T-helper 1 cell treated with Interleukin-12 subunit alpha and Interleukin-12 subunit beta and Interleukin-4 antibody, amounts not matched to agents 30 μg/mL and 1 μg/mL, for 36 hours (primary cell): ENCODE results near the gene CTPS2.

ENCODE experiments used
- H3K27ac Mint-ChIP-seq: one replicate; pipeline ENCODE4 v1.8.0; 2021; ENCODE audit warnings: mild to moderate bottlenecking, mixed read lengths
- H3K27me3 Mint-ChIP-seq: one replicate; pipeline ENCODE4 v1.8.0; 2021; ENCODE audit warnings: low read depth, mixed read lengths
- H3K36me3 Mint-ChIP-seq: one replicate; pipeline ENCODE4 v1.8.0; 2021; ENCODE audit warnings: low read depth, mixed read lengths
- H3K4me1 Mint-ChIP-seq: one replicate; pipeline ENCODE4 v1.8.0; 2021; ENCODE audit warnings: low read depth, mixed read lengths
- H3K4me3 Mint-ChIP-seq: one replicate; pipeline ENCODE4 v1.8.0; 2021; ENCODE audit warnings: mild to moderate bottlenecking, moderate library complexity, mixed read lengths
- H3K9me3 Mint-ChIP-seq: one replicate; pipeline ENCODE4 v1.8.0; 2021; ENCODE audit warnings: mixed read lengths

CTPS2 gene

GRCh38 chrX:16696956-16697355 is 15.5 kb downstream of the CTPS2 start:
- no peak overlapping the region for H3K4me3 Mint-ChIP-seq
- no peaks in the 10 kb centered on the region for H3K9me3 Mint-ChIP-seq
- H3K27me3 Mint-ChIP-seq: no peaks in the 10 kb centered on the region
- H3K4me1 Mint-ChIP-seq: no peaks in the 10 kb centered on the region
- H3K36me3 Mint-ChIP-seq: peaks cover 2% of the 10 kb centered on the region
- no peak overlapping the region for H3K27ac Mint-ChIP-seq

GRCh38 chrX:16695079-16695676 is 17.3 kb downstream of the CTPS2 start:
- H3K4me1 Mint-ChIP-seq: no peaks in the 10 kb centered on the region
- H3K27me3 Mint-ChIP-seq: no peaks in the 10 kb centered on the region
- H3K36me3 Mint-ChIP-seq: peaks cover 2% of the 10 kb centered on the region
- no peak overlapping the region for H3K27ac Mint-ChIP-seq
- H3K9me3 Mint-ChIP-seq: no peaks in the 10 kb centered on the region
- H3K4me3 Mint-ChIP-seq: no peak overlapping the region

GRCh38 chrX:16687514-16687913 is 25.0 kb downstream of the CTPS2 start:
- Mint-ChIP-seq H3K27me3 (no peaks in the 10 kb centered on the region), H3K4me3 (no peak overlapping the region), H3K36me3 (peaks cover 1% of the 10 kb centered on the region), H3K9me3 (no peaks in the 10 kb centered on the region), H3K4me1 (no peaks in the 10 kb centered on the region), H3K27ac (no peak overlapping the region)

GRCh38 chrX:16683007-16683664 is 29.3 kb downstream of the CTPS2 start:
- Mint-ChIP-seq H3K36me3 (peaks cover 1% of the 10 kb centered on the region), H3K9me3 (no peaks in the 10 kb centered on the region), H3K27ac (no peak overlapping the region), H3K4me1 (no peaks in the 10 kb centered on the region), H3K4me3 (no peak overlapping the region), H3K27me3 (no peaks in the 10 kb centered on the region)

GRCh38 chrX:16678689-16679088 is 33.8 kb downstream of the CTPS2 start:
- Mint-ChIP-seq H3K4me3 (no peak overlapping the region), H3K4me1 (no peaks in the 10 kb centered on the region), H3K9me3 (no peaks in the 10 kb centered on the region), H3K27me3 (no peaks in the 10 kb centered on the region), H3K27ac (no peak overlapping the region), H3K36me3 (peaks cover 6% of the 10 kb centered on the region)

- Mint-ChIP-seq H3K27ac (no peak overlapping the region), H3K36me3 (peaks cover 2% of the 10 kb centered on the region), H3K27me3 (no peaks in the 10 kb centered on the region), H3K4me1 (no peaks in the 10 kb centered on the region), H3K4me3 (no peak overlapping the region), H3K9me3 (no peaks in the 10 kb centered on the region)
Measured at GRCh38 chrX:16671005-16671404, 41.5 kb downstream of the CTPS2 start.

- Mint-ChIP-seq H3K27me3 (no peaks in the 10 kb centered on the region), H3K9me3 (no peaks in the 10 kb centered on the region), H3K36me3 (peaks cover 2% of the 10 kb centered on the region), H3K4me1 (no peaks in the 10 kb centered on the region), H3K27ac (no peak overlapping the region), H3K4me3 (no peak overlapping the region)
Measured at GRCh38 chrX:16666541-16666940, 45.9 kb downstream of the CTPS2 start.

- no peaks in the 10 kb centered on the region for H3K4me1 Mint-ChIP-seq
- peaks cover 2% of the 10 kb centered on the region for H3K36me3 Mint-ChIP-seq
- H3K27me3 Mint-ChIP-seq: no peaks in the 10 kb centered on the region
- H3K27ac Mint-ChIP-seq: no peak overlapping the region
- no peaks in the 10 kb centered on the region for H3K9me3 Mint-ChIP-seq
- no peak overlapping the region for H3K4me3 Mint-ChIP-seq
Measured at GRCh38 chrX:16665089-16665488, 47.4 kb downstream of the CTPS2 start.

- Mint-ChIP-seq H3K27me3 (no peaks in the 10 kb centered on the region), H3K4me3 (no peak overlapping the region), H3K36me3 (peaks cover 2% of the 10 kb centered on the region), H3K27ac (no peak overlapping the region), H3K4me1 (no peaks in the 10 kb centered on the region), H3K9me3 (no peaks in the 10 kb centered on the region)
Measured at GRCh38 chrX:16664626-16665025, 47.8 kb downstream of the CTPS2 start.

GRCh38 chrX:16664074-16664473 is 48.4 kb downstream of the CTPS2 start:
- Mint-ChIP-seq H3K27me3 (no peaks in the 10 kb centered on the region), H3K36me3 (peaks cover 2% of the 10 kb centered on the region), H3K9me3 (no peaks in the 10 kb centered on the region), H3K4me3 (no peak overlapping the region), H3K27ac (no peak overlapping the region), H3K4me1 (no peaks in the 10 kb centered on the region)

- Mint-ChIP-seq H3K4me1 (no peaks in the 10 kb centered on the region), H3K27me3 (no peaks in the 10 kb centered on the region), H3K36me3 (peaks cover 2% of the 10 kb centered on the region), H3K9me3 (no peaks in the 10 kb centered on the region), H3K4me3 (no peak overlapping the region), H3K27ac (no peak overlapping the region)
Measured at GRCh38 chrX:16662402-16662801, 50.1 kb downstream of the CTPS2 start.

GRCh38 chrX:16661495-16661894 is 51.0 kb downstream of the CTPS2 start:
- no peaks in the 10 kb centered on the region for H3K9me3 Mint-ChIP-seq
- H3K4me3 Mint-ChIP-seq: no peak overlapping the region
- H3K27ac Mint-ChIP-seq: no peak overlapping the region
- H3K4me1 Mint-ChIP-seq: no peaks in the 10 kb centered on the region
- H3K36me3 Mint-ChIP-seq: peaks cover 2% of the 10 kb centered on the region
- no peaks in the 10 kb centered on the region for H3K27me3 Mint-ChIP-seq

GRCh38 chrX:16659321-16659720 is 53.1 kb downstream of the CTPS2 start:
- H3K36me3 Mint-ChIP-seq: no peaks in the 10 kb centered on the region
- no peak overlapping the region for H3K4me3 Mint-ChIP-seq
- H3K9me3 Mint-ChIP-seq: no peaks in the 10 kb centered on the region
- no peaks in the 10 kb centered on the region for H3K4me1 Mint-ChIP-seq
- H3K27me3 Mint-ChIP-seq: no peaks in the 10 kb centered on the region
- no peak overlapping the region for H3K27ac Mint-ChIP-seq

GRCh38 chrX:16658284-16658683 is 54.2 kb downstream of the CTPS2 start:
- H3K27ac Mint-ChIP-seq: no peak overlapping the region
- H3K36me3 Mint-ChIP-seq: no peaks in the 10 kb centered on the region
- no peaks in the 10 kb centered on the region for H3K4me1 Mint-ChIP-seq
- H3K27me3 Mint-ChIP-seq: no peaks in the 10 kb centered on the region
- H3K4me3 Mint-ChIP-seq: no peak overlapping the region
- no peaks in the 10 kb centered on the region for H3K9me3 Mint-ChIP-seq

GRCh38 chrX:16654093-16654492 is 58.4 kb downstream of the CTPS2 start:
- Mint-ChIP-seq H3K9me3 (no peaks in the 10 kb centered on the region), H3K27me3 (no peaks in the 10 kb centered on the region), H3K4me1 (no peaks in the 10 kb centered on the region), H3K27ac (no peak overlapping the region), H3K36me3 (no peaks in the 10 kb centered on the region), H3K4me3 (no peak overlapping the region)
